Caco-2 (cell line): ENCODE results near the gene BACE2. TPM values are rescaled to one million over a fixed set of nuclear protein-coding genes. Genes with fewer than 3 reads are reported as not detected.

Experiments
- BruUV-seq: library from RNA; stranded (reverse); fragments of 400-500 nt; replicated peaks from 2 replicates; lab custom pipeline; 2021; lab: Mats Ljungman, UMichigan
- CTCF ChIA-PET: fragments of 300-600 bp; sonication (Branson Sonifier 250); formaldehyde crosslinking; loops from one replicate; lab custom pipeline; 2022; ENCODE audit warnings: antibody characterized with exemption; lab: Charles Lee
- POLR2A ChIA-PET: fragments of 300-600 bp; sonication (Branson Sonifier 250); formaldehyde crosslinking; loops from one replicate; lab custom pipeline; 2022; ENCODE audit warnings: antibody characterized with exemption; lab: Charles Lee
- DNase-seq, 2 experiments: peaks; one replicate each; pipeline versions ENCODE4 v3.0.0 to v3.0.0-alpha.2; 2020 to 2022
- H3K27me3 ChIP-seq: replicated peaks from 2 replicates; pipeline ENCODE4 v1.6.0; 2011; ENCODE audit warnings: low read length; ENCODE audit not compliant: control insufficient read depth, insufficient read depth
- H3K36me3 ChIP-seq: 2 replicates; pipeline ENCODE4 v1.5.1; 2011; ENCODE audit warnings: low read length; ENCODE audit not compliant: control insufficient read depth, insufficient read depth
- H3K4me1 ChIP-seq: fragments of 250-450 bp; sonication (Bioruptor Pico); 2 replicates; pipeline ENCODE4 v1.5.1; 2020; ENCODE audit warnings: mild to moderate bottlenecking
- H3K4me3 ChIP-seq: 2 replicates; pipeline ENCODE4 v1.5.1; 2011; ENCODE audit warnings: low read depth, mild to moderate bottlenecking, control low read depth, low read length
- H3K9me3 ChIP-seq: fragments of 250-450 bp; sonication (Bioruptor Pico); 2 replicates; pipeline ENCODE4 v1.5.1; 2020; ENCODE audit warnings: mild to moderate bottlenecking, moderate library complexity
- H3K27ac Mint-ChIP-seq: one replicate; pipeline ENCODE4 v1.8.0; 2022; ENCODE audit warnings: mixed read lengths; ENCODE audit not compliant: unreplicated experiment
- H3K27me3 Mint-ChIP-seq: one replicate; pipeline ENCODE4 v1.8.0; 2022; ENCODE audit warnings: mixed read lengths; ENCODE audit not compliant: insufficient read depth, unreplicated experiment
- H3K36me3 Mint-ChIP-seq: one replicate; pipeline ENCODE4 v1.8.0; 2022; ENCODE audit warnings: mild to moderate bottlenecking, mixed read lengths; ENCODE audit not compliant: insufficient read depth, unreplicated experiment
- H3K4me1 Mint-ChIP-seq: one replicate; pipeline ENCODE4 v1.8.0; 2022; ENCODE audit warnings: low read depth, mixed read lengths; ENCODE audit not compliant: unreplicated experiment
- H3K4me3 Mint-ChIP-seq: one replicate; pipeline ENCODE4 v1.8.0; 2022; ENCODE audit warnings: mild to moderate bottlenecking, moderate library complexity, mixed read lengths; ENCODE audit not compliant: unreplicated experiment
- H3K9me3 Mint-ChIP-seq: one replicate; pipeline ENCODE4 v1.8.0; 2022; ENCODE audit warnings: mixed read lengths; ENCODE audit not compliant: unreplicated experiment
- CTCF ChIP-seq, 2 experiments: fragments of 200-600 bp in 1 of 2; IDR thresholded peaks; 1 replicate in 1 of 2; 2 replicates in 1 of 2; pipeline versions ENCODE4 v1.5.1 to v1.8.0; 2011 to 2022; ENCODE audit warnings: antibody characterized with exemption in 1 of 2, control low read depth in 1 of 2, inconsistent platforms in 1 of 2, low read depth in 1 of 2, low read length in 1 of 2, mild to moderate bottlenecking in 1 of 2, moderate library complexity in 1 of 2; ENCODE audit not compliant: insufficient read depth in 1 of 2, severe bottlenecking in 1 of 2, unreplicated experiment in 1 of 2
- intact Hi-C: fragments of 100-400 bp; cut with micrococcal nuclease; formaldehyde crosslinking; loops from one replicate; pipeline ENCODE4 v1.10.0; 2022; ENCODE audit not compliant: unreplicated experiment
- total RNA-seq: library from RNA; stranded (reverse); gene quantifications from 2 replicates; pipeline ENCODE4 v1.2.3, GENCODE V29; 2022

BACE2 gene
- total RNA-seq, 1 experiment from 2014 or later: 8.8 TPM

GRCh38 chr21:41321211-41321907 lies 153.4 kb downstream of the BACE2 start:
- H3K27me3 ChIP-seq: no peaks in the 10 kb centered on the region
- H3K4me3 ChIP-seq: no peak overlapping the region
- H3K36me3 ChIP-seq: no peaks in the 10 kb centered on the region
- no peak for TF ChIP-seq CTCF (IDR thresholded peaks at IDR 0.05; ENCODE audit: insufficient read depth in 1 of 2, low read depth in 1 of 2, low read length in 1 of 2, severe bottlenecking in 1 of 2, unreplicated experiment in 1 of 2)
- intact Hi-C loops: no loop called here
- H3K9me3 ChIP-seq: no peaks in the 10 kb centered on the region
- H3K4me1 ChIP-seq: peaks cover 52% of the 10 kb centered on the region
- H3K27ac Mint-ChIP-seq: peak overlapping the region; percentile 92
- no peak for DNase-seq
- peaks cover 14% of the 10 kb centered on the region for H3K36me3 Mint-ChIP-seq
- no peaks in the 10 kb centered on the region for H3K9me3 Mint-ChIP-seq
- ChIA-PET POLR2A (no interaction called here), CTCF (interaction anchor here (2.0 kb wide), 1 partner anchor 38 kb away, joined by 9 read pairs; no protein-coding TSS in a partner anchor)
- no peaks in the 10 kb centered on the region for H3K27me3 Mint-ChIP-seq
- peak overlapping the region; percentile 79 for H3K4me3 Mint-ChIP-seq
- BruUV-seq: no TSS peak
- peaks cover 34% of the 10 kb centered on the region for H3K4me1 Mint-ChIP-seq

DNA sequence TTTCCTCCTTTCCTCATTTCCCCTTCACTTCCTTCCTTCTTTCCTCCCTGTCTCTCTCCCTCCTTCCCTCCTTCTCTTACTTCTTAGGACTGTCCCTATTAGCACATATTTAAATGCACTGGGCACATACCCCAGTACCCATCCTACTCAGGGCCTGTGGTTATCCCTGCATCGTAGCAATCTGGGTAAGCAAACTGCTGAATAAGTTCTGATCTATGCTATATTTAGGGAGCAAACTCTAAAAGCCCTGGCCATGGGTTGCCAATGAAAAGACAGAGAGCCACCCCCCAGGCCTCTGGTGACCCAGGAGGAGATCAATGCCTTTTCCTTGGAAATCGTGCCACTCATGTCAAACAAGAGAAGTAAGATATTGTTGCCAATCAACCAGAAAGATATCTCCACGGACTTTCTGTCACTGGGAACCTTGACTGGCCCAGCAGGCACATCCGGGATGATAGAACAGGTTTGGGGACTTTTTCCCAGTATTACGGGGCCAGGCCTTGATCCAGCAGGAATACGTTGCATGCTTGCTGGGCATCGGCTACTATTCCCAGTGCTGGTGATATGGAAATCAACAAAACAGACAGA lies 154.0 kb downstream of the BACE2 start:
- Mint-ChIP-seq H3K36me3 (peaks cover 15% of the 10 kb centered on the region), H3K27ac (peak overlapping the region; percentile 92), H3K9me3 (no peaks in the 10 kb centered on the region), H3K27me3 (no peaks in the 10 kb centered on the region), H3K4me1 (peaks cover 34% of the 10 kb centered on the region), H3K4me3 (peak overlapping the region; percentile 79)
- no peaks in the 10 kb centered on the region for H3K9me3 ChIP-seq
- peak; percentile 81 to 82 for DNase-seq
- intact Hi-C loops: loop anchor here (1.0 to 2.0 kb wide), 3 partner anchors 44 to 271 kb away; no protein-coding TSS in a partner anchor
- H3K4me3 ChIP-seq: peak overlapping the region; percentile 43; the same call in 1 of the 2 replicates
- POLR2A ChIA-PET: interaction anchor here (0.6 kb wide), 3 partner anchors 24 to 45 kb away, joined by 5 to 8 read pairs (median 7); no protein-coding TSS in a partner anchor
- no peak for TF ChIP-seq CTCF (IDR thresholded peaks at IDR 0.05; ENCODE audit: insufficient read depth in 1 of 2, low read depth in 1 of 2, low read length in 1 of 2, severe bottlenecking in 1 of 2, unreplicated experiment in 1 of 2)
- peaks cover 52% of the 10 kb centered on the region for H3K4me1 ChIP-seq
- CTCF ChIA-PET: interaction anchor here (1.0 to 1.6 kb wide), 2 partner anchors 38 to 89 kb away, joined by 4 to 14 read pairs; no protein-coding TSS in a partner anchor
- BruUV-seq: no TSS peak
- H3K36me3 ChIP-seq: no peaks in the 10 kb centered on the region
- no peaks in the 10 kb centered on the region for H3K27me3 ChIP-seq
